Anterior cingulate cortex (tissue), 58 donors: ENCODE results near the gene FLT4.

Experiments
- DNase-seq, 58 donors: peaks; one replicate each; lab custom pipeline; 2025; lab: John Stamatoyannopoulos, UW

Gene FLT4

GRCh38 chr5:180595381-180596114, 53.9 kb downstream of the FLT4 start:
- no peak for DNase-seq

- peak in 1 of 58 donors; percentile 30 for DNase-seq
Measured at GRCh38 chr5:180595046-180595379, 54.4 kb downstream of the FLT4 start.

GRCh38 chr5:180594311-180595045, 54.9 kb downstream of the FLT4 start:
- DNase-seq, result no peak

GRCh38 chr5:180593446-180594206, 55.8 kb downstream of the FLT4 start:
- DNase-seq, result no peak

GRCh38 chr5:180592176-180592575, 57.2 kb downstream of the FLT4 start:
- no peak for DNase-seq

- DNase-seq, result no peak
Measured at GRCh38 chr5:180591311-180591887, 58.0 kb downstream of the FLT4 start, which contains the start of gene SCGB3A1. TSS of gene SCGB3A1 (minus strand) at chr5:180591499. CDS start at chr5:180591462, 37 bp downstream.

- DNase-seq, result no peak
Measured at GRCh38 chr5:180590543-180591310, 58.7 kb downstream of the FLT4 start.

- DNase-seq, result no peak
Measured at GRCh38 chr5:180589771-180590542, 59.4 kb downstream of the FLT4 start.

- no peak for DNase-seq
Measured at GRCh38 chr5:180586870-180587269, 62.5 kb downstream of the FLT4 start.

GRCh38 chr5:180586204-180586603, 63.2 kb downstream of the FLT4 start:
- no peak for DNase-seq

GRCh38 chr5:180583738-180584137, 65.7 kb downstream of the FLT4 start:
- DNase-seq, result no peak

- no peak for DNase-seq
Measured at GRCh38 chr5:180580681-180581080, 68.7 kb downstream of the FLT4 start.

- no peak for DNase-seq
Measured at GRCh38 chr5:180575571-180575970, 73.8 kb downstream of the FLT4 start.

- DNase-seq, result no peak
Measured at GRCh38 chr5:180568914-180569313, 80.5 kb downstream of the FLT4 start.

- DNase-seq, result no peak
Measured at GRCh38 chr5:180563994-180564393, 85.4 kb downstream of the FLT4 start.

- no peak for DNase-seq
Measured at GRCh38 chr5:180558232-180558631, 91.2 kb downstream of the FLT4 start.

GRCh38 chr5:180557217-180557809, 92.1 kb downstream of the FLT4 start:
- DNase-seq, result no peak

- no peak for DNase-seq
Measured at GRCh38 chr5:180555168-180555921, 94.1 kb downstream of the FLT4 start.
